Activated CD8-positive, alpha-beta T cell treated with anti-CD3 and anti-CD28 coated beads for 36 hours (primary cell): ENCODE data around the gene FGD6. TPM values are rescaled to one million over a fixed set of nuclear protein-coding genes. Genes with fewer than 3 reads are reported as not detected.
"Not testable (repeated sequence)": the region's sequence is repeated elsewhere in the genome, so short reads cannot be mapped to it uniquely, and the experiment has no call there.

Experiments
- ATAC-seq: fragments of 200-7000 bp; cut with Tn5 transposase; one replicate; pipeline ENCODE4 v1.10.0; 2021; ENCODE audit warnings: mild to moderate bottlenecking, moderate library complexity
- CTCF ChIA-PET: fragments of 350-600 bp; sonication (Branson Sonifier 250); formaldehyde crosslinking; loops from one replicate; lab custom pipeline; 2021; ENCODE audit warnings: antibody characterized with exemption; lab: Charles Lee
- POLR2A ChIA-PET: fragments of 350-600 bp; sonication (Branson Sonifier 250); formaldehyde crosslinking; loops from one replicate; lab custom pipeline; 2021; ENCODE audit warnings: antibody characterized with exemption; lab: Charles Lee
- DNase-seq: peaks from one replicate; pipeline ENCODE4 v3.0.0-alpha.2; 2020
- H3K27ac Mint-ChIP-seq: one replicate; pipeline ENCODE4 v1.8.0; 2021; ENCODE audit warnings: mild to moderate bottlenecking, mixed read lengths
- H3K27me3 Mint-ChIP-seq: one replicate; pipeline ENCODE4 v1.8.0; 2021; ENCODE audit warnings: mixed read lengths
- H3K36me3 Mint-ChIP-seq: one replicate; pipeline ENCODE4 v1.8.0; 2021; ENCODE audit warnings: low read depth, mixed read lengths
- H3K4me1 Mint-ChIP-seq: one replicate; pipeline ENCODE4 v1.8.0; 2021; ENCODE audit warnings: low read depth, mixed read lengths
- H3K4me3 Mint-ChIP-seq: one replicate; pipeline ENCODE4 v1.8.0; 2021; ENCODE audit warnings: mild to moderate bottlenecking, moderate library complexity, mixed read lengths
- H3K9me3 Mint-ChIP-seq: one replicate; pipeline ENCODE4 v1.8.0; 2021; ENCODE audit warnings: mixed read lengths
- CTCF ChIP-seq: fragments of 200-600 bp; IDR thresholded peaks from one replicate; pipeline ENCODE4 v1.8.0; 2022; ENCODE audit warnings: antibody characterized with exemption, mild to moderate bottlenecking
- intact Hi-C: fragments of 100-400 bp; cut with micrococcal nuclease; formaldehyde crosslinking; loops from one replicate; pipeline ENCODE4 v1.10.0; 2022
- total RNA-seq, 2 experiments: library from RNA; stranded (reverse); gene quantifications; one replicate each; pipeline ENCODE4 v1.2.3, GENCODE V29; 2021

The FGD6 gene
- total RNA-seq, 2 experiments from 2014 or later = 0.41 to 0.54 TPM

- TF ChIP-seq CTCF = no peak
- Mint-ChIP-seq H3K27me3 (no peaks in the 10 kb centered on the region), H3K9me3 (no peaks in the 10 kb centered on the region), H3K36me3 (peaks cover 26% of the 10 kb centered on the region), H3K4me1 (peaks cover 16% of the 10 kb centered on the region), H3K4me3 (no peak overlapping the region), H3K27ac (no peak overlapping the region)
- DNase-seq = no peak
- intact Hi-C loops = no loop called here
- ChIA-PET POLR2A (no interaction called here), CTCF (no interaction called here)
- no peak for ATAC-seq
Observed at GRCh38 chr12:95237315-95237714, 20.0 kb upstream of the FGD6 start.

- POLR2A ChIA-PET, CTCF ChIA-PET, H3K27me3 Mint-ChIP-seq, H3K4me3 Mint-ChIP-seq, ATAC-seq, H3K9me3 Mint-ChIP-seq, intact Hi-C loops, DNase-seq, H3K27ac Mint-ChIP-seq: not testable (repeated sequence)
- peaks cover 22% of the 10 kb centered on the region for H3K4me1 Mint-ChIP-seq
- H3K36me3 Mint-ChIP-seq = peaks cover 17% of the 10 kb centered on the region
Observed at GRCh38 chr12:95235621-95236020, 18.4 kb upstream of the FGD6 start.

- POLR2A ChIA-PET, CTCF ChIA-PET, ATAC-seq, DNase-seq, H3K9me3 Mint-ChIP-seq, intact Hi-C loops, H3K4me3 Mint-ChIP-seq, H3K27ac Mint-ChIP-seq, H3K27me3 Mint-ChIP-seq: not testable (repeated sequence)
- Mint-ChIP-seq H3K36me3 (peaks cover 17% of the 10 kb centered on the region), H3K4me1 (peaks cover 22% of the 10 kb centered on the region)
Observed at GRCh38 chr12:95234187-95234586, 16.9 kb upstream of the FGD6 start.

GRCh38 chr12:95231190-95231589 lies 13.9 kb upstream of the FGD6 start:
- H3K9me3 Mint-ChIP-seq = no peaks in the 10 kb centered on the region
- H3K27ac Mint-ChIP-seq = no peak overlapping the region
- DNase-seq (no peak), ATAC-seq (no peak)
- no peak overlapping the region for H3K4me3 Mint-ChIP-seq
- no peak for TF ChIP-seq CTCF
- ChIA-PET CTCF (no interaction called here), POLR2A (interaction anchor here (0.6 kb wide), 1 partner anchor 289 kb away, joined by 3 read pairs; no protein-coding TSS in a partner anchor)
- intact Hi-C loops = no loop called here
- no peaks in the 10 kb centered on the region for H3K27me3 Mint-ChIP-seq
- peaks cover 8% of the 10 kb centered on the region for H3K36me3 Mint-ChIP-seq
- peaks cover 28% of the 10 kb centered on the region for H3K4me1 Mint-ChIP-seq

GRCh38 chr12:95230313-95230712 lies 13.0 kb upstream of the FGD6 start:
- Mint-ChIP-seq H3K27ac (no peak overlapping the region), H3K27me3 (no peaks in the 10 kb centered on the region), H3K4me3 (no peak overlapping the region), H3K36me3 (peaks cover 5% of the 10 kb centered on the region), H3K9me3 (no peaks in the 10 kb centered on the region), H3K4me1 (peaks cover 28% of the 10 kb centered on the region)
- CTCF ChIA-PET = interaction anchor here (0.7 kb wide), 1 partner anchor 33 kb away, joined by 3 read pairs; no protein-coding TSS in a partner anchor
- no peak for TF ChIP-seq CTCF
- intact Hi-C loops = no loop called here
- DNase-seq (no peak), ATAC-seq (no peak)
- POLR2A ChIA-PET = interaction anchor here (0.6 kb wide), 1 partner anchor 288 kb away, joined by 3 read pairs; no protein-coding TSS in a partner anchor

GRCh38 chr12:95229636-95230035 lies 12.4 kb upstream of the FGD6 start:
- H3K4me1 Mint-ChIP-seq = peaks cover 32% of the 10 kb centered on the region
- ChIA-PET CTCF (no interaction called here), POLR2A (no interaction called here)
- H3K9me3 Mint-ChIP-seq = no peaks in the 10 kb centered on the region
- no peak for TF ChIP-seq CTCF
- no peak overlapping the region for H3K4me3 Mint-ChIP-seq
- ATAC-seq (no peak), DNase-seq (no peak)
- no peak overlapping the region for H3K27ac Mint-ChIP-seq
- intact Hi-C loops = no loop called here
- H3K36me3 Mint-ChIP-seq = peaks cover 9% of the 10 kb centered on the region
- no peaks in the 10 kb centered on the region for H3K27me3 Mint-ChIP-seq
